ENCODE results near the gene FGF14. TPM values are rescaled to one million over a fixed set of nuclear protein-coding genes. Genes with fewer than 3 reads are reported as not detected.

Gene FGF14
- total RNA-seq, 4 donors from 2014 or later, result 0.08 to 1.4 (median 0.22) TPM

DNA sequence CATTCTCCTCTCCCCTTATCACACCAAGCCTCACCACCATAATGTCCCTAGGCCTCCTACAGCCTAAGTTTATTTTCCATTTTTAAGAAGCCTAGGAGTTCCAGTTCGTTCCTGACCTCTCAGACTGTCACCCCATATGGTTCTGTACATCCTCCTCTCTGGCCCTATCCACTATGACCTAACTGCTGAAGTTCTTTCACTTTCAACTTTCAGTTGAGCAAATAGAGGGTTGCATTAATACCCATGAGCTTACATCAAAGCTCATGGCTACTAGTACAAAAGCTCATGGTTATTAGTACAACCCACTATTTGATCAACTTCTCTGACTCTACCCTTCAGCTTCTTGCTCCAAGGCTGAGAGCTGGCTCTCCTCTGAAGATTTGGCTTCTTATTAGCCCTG, 72.9 kb downstream of the FGF14 start:
- Histone ChIP-seq H3K4me3 (no peak overlapping the region), H3K4me1 (no peaks in the 10 kb centered on the region), H3K27ac (no peak overlapping the region), H3K27me3 (no peaks in the 10 kb centered on the region), H3K36me3 (no peaks in the 10 kb centered on the region), H3K9me3 (no peaks in the 10 kb centered on the region)
- TF ChIP-seq POLR2AphosphoS5 (IDR thresholded peaks at IDR 0.05) (no peak), EP300 (IDR thresholded peaks at IDR 0.05) (no peak), POLR2A (IDR thresholded peaks at IDR 0.05) (no peak)
- TF ChIP-seq, protein P1, sequence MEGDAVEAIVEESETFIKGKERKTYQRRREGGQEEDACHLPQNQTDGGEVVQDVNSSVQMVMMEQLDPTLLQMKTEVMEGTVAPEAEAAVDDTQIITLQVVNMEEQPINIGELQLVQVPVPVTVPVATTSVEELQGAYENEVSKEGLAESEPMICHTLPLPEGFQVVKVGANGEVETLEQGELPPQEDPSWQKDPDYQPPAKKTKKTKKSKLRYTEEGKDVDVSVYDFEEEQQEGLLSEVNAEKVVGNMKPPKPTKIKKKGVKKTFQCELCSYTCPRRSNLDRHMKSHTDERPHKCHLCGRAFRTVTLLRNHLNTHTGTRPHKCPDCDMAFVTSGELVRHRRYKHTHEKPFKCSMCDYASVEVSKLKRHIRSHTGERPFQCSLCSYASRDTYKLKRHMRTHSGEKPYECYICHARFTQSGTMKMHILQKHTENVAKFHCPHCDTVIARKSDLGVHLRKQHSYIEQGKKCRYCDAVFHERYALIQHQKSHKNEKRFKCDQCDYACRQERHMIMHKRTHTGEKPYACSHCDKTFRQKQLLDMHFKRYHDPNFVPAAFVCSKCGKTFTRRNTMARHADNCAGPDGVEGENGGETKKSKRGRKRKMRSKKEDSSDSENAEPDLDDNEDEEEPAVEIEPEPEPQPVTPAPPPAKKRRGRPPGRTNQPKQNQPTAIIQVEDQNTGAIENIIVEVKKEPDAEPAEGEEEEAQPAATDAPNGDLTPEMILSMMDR (IDR thresholded peaks at IDR 0.05), result no peak
- no peak for DNase-seq (ENCODE audit: low spot score in 2 of 2)
- 75% methylated on average over 1 of the region's 1 CpG for WGBS

DNA sequence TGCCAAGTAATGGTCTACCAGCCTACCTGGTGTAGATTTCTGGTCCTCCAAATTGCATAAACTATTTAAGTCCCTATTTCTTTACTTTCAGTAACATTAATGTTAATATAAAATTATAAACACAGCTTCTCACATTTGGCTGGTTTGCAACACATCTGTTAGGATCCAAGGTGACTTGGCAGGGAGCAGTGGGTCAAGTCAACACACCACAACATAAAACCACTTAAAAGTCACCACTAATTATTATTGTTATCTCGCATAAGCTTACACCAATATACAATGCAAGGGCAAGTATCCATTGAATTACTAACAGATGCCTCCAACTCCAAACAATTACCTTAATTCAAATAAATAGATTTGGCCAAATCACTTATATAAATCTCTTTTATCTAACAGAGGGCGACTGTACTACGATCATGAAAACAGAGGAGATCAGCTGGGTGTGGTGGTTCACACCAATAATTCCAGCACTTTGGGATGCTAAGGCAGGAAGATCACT, 74.7 kb downstream of the FGF14 start:
- Histone ChIP-seq H3K27me3 (no peaks in the 10 kb centered on the region), H3K27ac (no peak overlapping the region), H3K4me1 (no peaks in the 10 kb centered on the region), H3K36me3 (no peaks in the 10 kb centered on the region), H3K9me3 (no peaks in the 10 kb centered on the region), H3K4me3 (no peak overlapping the region)
- 83% methylated on average over 3 of the region's 3 CpGs for WGBS
- DNase-seq (ENCODE audit: low spot score in 2 of 2), result no peak
- TF ChIP-seq, protein P1 (IDR thresholded peaks at IDR 0.05), result no peak
- TF ChIP-seq POLR2A (IDR thresholded peaks at IDR 0.05), result no peak
- no peak for TF ChIP-seq EP300 (IDR thresholded peaks at IDR 0.05)
- no peak for TF ChIP-seq POLR2AphosphoS5 (IDR thresholded peaks at IDR 0.05)

DNA sequence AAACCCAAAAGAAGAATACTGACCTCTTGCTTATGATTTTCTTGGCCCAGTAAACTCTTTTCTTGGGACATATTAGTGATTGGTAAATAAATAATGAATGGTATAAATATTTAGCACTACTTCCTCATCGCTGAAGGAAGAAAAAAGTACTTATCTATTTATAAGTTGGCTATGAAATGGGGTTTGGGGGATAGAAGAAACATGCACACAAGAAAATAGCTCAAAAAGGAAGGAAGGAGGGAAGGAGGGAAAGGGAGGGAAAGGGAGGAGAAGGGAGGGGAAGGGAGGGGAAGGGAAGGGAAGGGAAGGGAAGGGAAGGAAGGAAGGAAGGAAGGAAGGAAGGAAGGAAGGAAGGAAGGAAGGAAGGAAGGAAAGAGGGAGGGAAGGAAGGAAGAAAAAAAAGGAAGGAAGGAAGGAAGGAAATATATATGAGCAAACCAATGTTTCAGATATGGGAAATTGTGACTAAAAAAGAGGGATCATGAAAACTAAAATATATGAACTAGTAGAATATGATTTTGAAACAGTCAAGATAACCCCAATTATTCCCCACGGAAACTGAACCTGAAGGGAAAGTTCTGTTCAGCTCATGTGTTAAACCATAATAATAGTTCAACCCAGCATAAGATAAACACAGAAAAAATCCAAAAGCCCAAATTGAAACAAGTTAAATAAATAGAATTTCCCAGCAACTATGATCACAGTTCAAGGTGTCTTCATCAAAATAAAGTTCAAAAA, 75.3 kb downstream of the FGF14 start:
- H3K27ac ChIP-seq, result no peak overlapping the region

DNA sequence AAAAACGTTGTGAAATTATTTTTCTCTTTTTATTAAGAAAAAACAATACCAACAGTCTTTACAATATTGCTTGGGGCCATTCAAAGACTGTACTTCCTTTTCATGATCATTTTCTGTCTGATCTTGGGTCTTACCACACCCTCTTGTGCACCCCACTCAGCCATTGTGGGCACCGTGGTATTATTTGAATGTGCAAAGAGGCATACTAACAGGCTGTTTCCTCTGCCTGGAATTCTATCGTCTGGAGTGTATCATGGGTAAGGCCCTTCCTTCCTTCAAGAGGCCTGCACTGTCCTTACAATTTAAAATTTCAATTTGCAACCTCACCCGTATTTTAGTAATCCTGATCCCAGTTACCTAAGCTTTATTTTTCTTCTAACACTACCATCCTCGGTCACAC, 76.5 kb downstream of the FGF14 start:
- no peaks in the 10 kb centered on the region for H3K4me1 ChIP-seq
- H3K36me3 ChIP-seq, result no peaks in the 10 kb centered on the region
- H3K9me3 ChIP-seq, result no peaks in the 10 kb centered on the region
- DNase-seq (ENCODE audit: low spot score in 2 of 2), result no peak
- TF ChIP-seq POLR2AphosphoS5 (IDR thresholded peaks at IDR 0.05), result no peak
- H3K27ac ChIP-seq, result no peak overlapping the region
- 51% methylated on average over 5 of the region's 5 CpGs for WGBS
- H3K27me3 ChIP-seq, result no peaks in the 10 kb centered on the region
- no peak overlapping the region for H3K4me3 ChIP-seq

More for the DNA sequence above, 75.3 kb downstream of the FGF14 start:
- no peak overlapping the region for H3K4me3 ChIP-seq
- WGBS, result 82% methylated on average over 2 of the region's 2 CpGs
- H3K4me1 ChIP-seq, result no peaks in the 10 kb centered on the region
- no peaks in the 10 kb centered on the region for H3K27me3 ChIP-seq
- no peak for DNase-seq (ENCODE audit: low spot score in 2 of 2)
- H3K36me3 ChIP-seq, result no peaks in the 10 kb centered on the region
- no peaks in the 10 kb centered on the region for H3K9me3 ChIP-seq
- TF ChIP-seq POLR2A (IDR thresholded peaks at IDR 0.05) (no peak), EP300 (IDR thresholded peaks at IDR 0.05) (no peak), POLR2AphosphoS5 (IDR thresholded peaks at IDR 0.05) (no peak)
- TF ChIP-seq, protein P1 (IDR thresholded peaks at IDR 0.05), result no peak

DNA sequence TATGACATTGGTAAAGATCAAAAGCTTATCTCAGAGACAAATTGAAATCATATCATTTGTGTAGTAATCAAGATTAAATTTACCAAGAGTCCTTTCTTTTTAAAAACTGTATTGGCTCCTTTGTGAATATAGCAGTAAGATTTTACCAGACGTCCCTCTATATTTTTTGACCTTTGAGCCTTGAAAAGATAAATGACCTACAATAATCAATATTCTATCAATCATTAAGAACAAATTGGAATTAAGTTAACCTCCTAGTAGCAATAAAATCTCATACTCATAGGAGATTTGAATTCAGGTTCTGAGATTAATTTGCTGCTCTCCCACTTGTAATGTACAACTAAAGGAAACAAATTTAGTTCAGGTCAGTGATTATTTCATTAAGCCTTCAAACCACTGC, 78.3 kb downstream of the FGF14 start:
- Histone ChIP-seq H3K4me1 (no peaks in the 10 kb centered on the region), H3K9me3 (no peaks in the 10 kb centered on the region), H3K4me3 (no peak overlapping the region), H3K27ac (no peak overlapping the region), H3K27me3 (no peaks in the 10 kb centered on the region), H3K36me3 (no peaks in the 10 kb centered on the region)
- WGBS, result 83% methylated on average over 1 of the region's 1 CpG
- DNase-seq (ENCODE audit: low spot score in 2 of 2), result no peak
- TF ChIP-seq EP300 (IDR thresholded peaks at IDR 0.05) (no peak), POLR2AphosphoS5 (IDR thresholded peaks at IDR 0.05) (no peak), POLR2A (IDR thresholded peaks at IDR 0.05) (no peak)
- TF ChIP-seq, protein P1 (IDR thresholded peaks at IDR 0.05), result no peak
